ENCODE measurements around the gene AHCYL2.

GRCh38 chr7:129210256-129210988, 14.4 kb upstream of the AHCYL2 start:
- TF ChIP-seq CTCF (IDR thresholded peaks at IDR 0.05; ENCODE audit: extremely low read depth in 1 of 2, insufficient read depth in 1 of 2, low read depth in 1 of 2, low read length in 2 of 2) (peak; percentile 78 to 93), EZH2 (IDR thresholded peaks at IDR 0.05; ENCODE audit: borderline replicate concordance, low read depth, low read length, severe bottlenecking) (no peak), MAX (IDR thresholded peaks at IDR 0.05; ENCODE audit: insufficient read depth, insufficient read length) (no peak), POLR2A (IDR thresholded peaks at IDR 0.05; ENCODE audit: low read depth, low read length) (no peak), POLR2AphosphoS5 (IDR thresholded peaks at IDR 0.05; ENCODE audit: insufficient read depth, low read depth, low read length) (no peak), FOS (IDR thresholded peaks at IDR 0.05; ENCODE audit: borderline replicate concordance, insufficient read depth, low read length) (no peak)
